ENCODE measurements around the gene TRIM33.
"Not testable (repeated sequence)": the region's sequence is repeated elsewhere in the genome, so short reads cannot be mapped to it uniquely, and the experiment has no call there.

TRIM33 gene

DNA sequence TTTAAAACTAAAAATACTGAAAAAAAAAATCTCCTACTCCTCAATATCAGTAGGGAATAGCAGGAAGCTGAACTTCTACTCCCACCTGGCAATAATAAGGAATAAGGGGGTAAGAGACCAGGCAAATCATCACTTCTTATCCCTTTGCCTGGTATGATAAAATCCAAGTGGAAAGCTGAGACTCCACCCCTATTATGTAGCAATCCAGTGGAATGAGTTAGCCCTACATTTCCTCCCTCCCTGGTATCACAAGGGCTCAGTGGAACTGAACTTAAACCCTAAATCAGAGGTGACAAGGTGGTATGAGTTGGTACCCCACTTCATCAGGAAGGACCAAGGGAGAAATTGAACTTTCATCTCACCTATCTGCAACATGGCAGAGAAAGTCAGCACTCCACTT is 25.7 kb downstream of the TRIM33 start:
- Histone ChIP-seq H3K4me1 (no peaks in the 10 kb centered on the region), H3K4me3 (ENCODE audit: low read depth, low read length) (no peak overlapping the region), H3K9me3 (no peaks in the 10 kb centered on the region), H3K27me3 (no peaks in the 10 kb centered on the region), H3K36me3 (no peaks in the 10 kb centered on the region)
- DNase-seq: no peak
- TF ChIP-seq, protein P1, sequence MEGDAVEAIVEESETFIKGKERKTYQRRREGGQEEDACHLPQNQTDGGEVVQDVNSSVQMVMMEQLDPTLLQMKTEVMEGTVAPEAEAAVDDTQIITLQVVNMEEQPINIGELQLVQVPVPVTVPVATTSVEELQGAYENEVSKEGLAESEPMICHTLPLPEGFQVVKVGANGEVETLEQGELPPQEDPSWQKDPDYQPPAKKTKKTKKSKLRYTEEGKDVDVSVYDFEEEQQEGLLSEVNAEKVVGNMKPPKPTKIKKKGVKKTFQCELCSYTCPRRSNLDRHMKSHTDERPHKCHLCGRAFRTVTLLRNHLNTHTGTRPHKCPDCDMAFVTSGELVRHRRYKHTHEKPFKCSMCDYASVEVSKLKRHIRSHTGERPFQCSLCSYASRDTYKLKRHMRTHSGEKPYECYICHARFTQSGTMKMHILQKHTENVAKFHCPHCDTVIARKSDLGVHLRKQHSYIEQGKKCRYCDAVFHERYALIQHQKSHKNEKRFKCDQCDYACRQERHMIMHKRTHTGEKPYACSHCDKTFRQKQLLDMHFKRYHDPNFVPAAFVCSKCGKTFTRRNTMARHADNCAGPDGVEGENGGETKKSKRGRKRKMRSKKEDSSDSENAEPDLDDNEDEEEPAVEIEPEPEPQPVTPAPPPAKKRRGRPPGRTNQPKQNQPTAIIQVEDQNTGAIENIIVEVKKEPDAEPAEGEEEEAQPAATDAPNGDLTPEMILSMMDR (IDR thresholded peaks at IDR 0.05; ENCODE audit: low read depth, low read length): no peak

GRCh38 chr1:114482585-114482984 is 28.4 kb downstream of the TRIM33 start:
- Histone ChIP-seq H3K36me3 (no peaks in the 10 kb centered on the region), H3K4me3 (ENCODE audit: low read depth, low read length) (no peak overlapping the region), H3K9me3 (no peaks in the 10 kb centered on the region; the same call in 1 of the 2 replicates), H3K4me1 (no peaks in the 10 kb centered on the region), H3K27me3 (no peaks in the 10 kb centered on the region)
- no peak for DNase-seq
- TF ChIP-seq, protein P1 (IDR thresholded peaks at IDR 0.05; ENCODE audit: low read depth, low read length): no peak

DNA sequence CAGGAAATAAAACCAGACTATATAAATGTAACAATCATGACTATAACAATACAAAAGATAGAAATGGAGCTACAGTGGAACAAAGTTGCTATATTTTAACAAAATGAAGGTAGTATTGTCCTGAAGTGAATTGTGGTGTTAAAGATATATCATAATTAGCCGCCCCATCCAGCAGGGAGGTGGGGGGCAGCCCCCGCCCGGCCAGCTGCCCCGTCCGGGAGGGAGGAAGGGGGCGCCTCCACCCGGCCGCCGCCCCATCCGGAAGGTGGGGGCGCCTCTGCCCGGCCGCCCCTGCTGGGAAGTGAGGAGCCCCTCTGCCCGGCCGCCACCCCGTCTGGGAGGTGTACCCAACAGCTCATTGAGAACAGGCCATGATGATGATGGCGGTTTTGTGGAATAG is 31.4 kb downstream of the TRIM33 start:
- not testable (repeated sequence) for H3K9me3 ChIP-seq; H3K4me3 ChIP-seq (ENCODE audit: low read depth, low read length)

DNA sequence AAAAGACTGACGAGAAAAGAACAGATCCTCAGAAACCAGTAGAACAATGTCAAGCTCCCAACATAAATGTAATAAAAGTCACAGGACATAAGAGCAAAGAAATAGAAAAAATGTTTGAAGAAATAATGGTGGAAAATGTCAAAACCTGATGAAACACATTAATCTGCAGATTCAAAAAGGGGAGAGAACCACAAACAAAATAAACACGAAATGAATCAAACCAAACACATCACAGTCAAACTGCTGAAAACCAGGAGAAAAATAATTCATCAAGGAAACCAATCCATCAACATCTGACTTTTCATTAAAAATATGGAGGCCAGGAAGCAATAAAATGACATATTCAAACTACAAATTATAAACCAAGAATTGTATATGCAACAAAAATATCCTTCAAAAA is 31.9 kb downstream of the TRIM33 start:
- H3K4me3 ChIP-seq (ENCODE audit: low read depth, low read length): no peak overlapping the region
- no peaks in the 10 kb centered on the region for H3K27me3 ChIP-seq
- H3K9me3 ChIP-seq: no peaks in the 10 kb centered on the region; the same call in 1 of the 2 replicates
- TF ChIP-seq, protein P1 (IDR thresholded peaks at IDR 0.05; ENCODE audit: low read depth, low read length): no peak
- no peaks in the 10 kb centered on the region for H3K36me3 ChIP-seq
- DNase-seq: no peak
- H3K4me1 ChIP-seq: no peaks in the 10 kb centered on the region

More for the DNA sequence above, 31.4 kb downstream of the TRIM33 start:
- not testable (repeated sequence) for H3K4me1 ChIP-seq, DNase-seq, H3K36me3 ChIP-seq, H3K27me3 ChIP-seq

DNA sequence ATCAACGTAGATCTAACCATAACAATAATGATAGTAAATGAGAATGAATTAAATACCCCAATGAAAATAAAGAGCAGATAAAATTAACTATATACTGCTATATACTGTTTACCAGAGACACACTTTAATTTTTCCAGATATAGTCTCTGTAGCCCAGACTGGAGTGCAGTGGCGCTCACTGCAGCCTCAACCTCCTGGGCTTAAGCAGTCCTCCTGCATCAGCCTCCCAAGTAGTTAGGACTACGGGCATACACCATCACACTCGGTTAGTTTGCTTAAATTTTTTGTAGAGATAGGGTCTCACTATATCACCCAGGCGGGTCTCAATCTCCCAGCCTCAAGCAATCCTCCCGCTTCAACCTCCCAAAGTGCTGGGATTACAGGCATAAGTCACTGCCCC is 37.2 kb downstream of the TRIM33 start:
- TF ChIP-seq, protein P1 (IDR thresholded peaks at IDR 0.05; ENCODE audit: low read depth, low read length): no peak
- Histone ChIP-seq H3K4me1 (no peaks in the 10 kb centered on the region), H3K4me3 (ENCODE audit: low read depth, low read length) (no peak overlapping the region), H3K9me3 (no peaks in the 10 kb centered on the region; the same call in 1 of the 2 replicates), H3K36me3 (no peaks in the 10 kb centered on the region), H3K27me3 (no peaks in the 10 kb centered on the region)
- DNase-seq: no peak

- H3K9me3 ChIP-seq: no peaks in the 10 kb centered on the region
- no peak overlapping the region for H3K4me3 ChIP-seq (ENCODE audit: low read depth, low read length)
- TF ChIP-seq, protein P1 (IDR thresholded peaks at IDR 0.05; ENCODE audit: low read depth, low read length): no peak
- DNase-seq: no peak
- no peaks in the 10 kb centered on the region for H3K4me1 ChIP-seq
- no peaks in the 10 kb centered on the region for H3K27me3 ChIP-seq
- no peaks in the 10 kb centered on the region for H3K36me3 ChIP-seq
Measured at GRCh38 chr1:114472408-114472807, 38.6 kb downstream of the TRIM33 start.

DNA sequence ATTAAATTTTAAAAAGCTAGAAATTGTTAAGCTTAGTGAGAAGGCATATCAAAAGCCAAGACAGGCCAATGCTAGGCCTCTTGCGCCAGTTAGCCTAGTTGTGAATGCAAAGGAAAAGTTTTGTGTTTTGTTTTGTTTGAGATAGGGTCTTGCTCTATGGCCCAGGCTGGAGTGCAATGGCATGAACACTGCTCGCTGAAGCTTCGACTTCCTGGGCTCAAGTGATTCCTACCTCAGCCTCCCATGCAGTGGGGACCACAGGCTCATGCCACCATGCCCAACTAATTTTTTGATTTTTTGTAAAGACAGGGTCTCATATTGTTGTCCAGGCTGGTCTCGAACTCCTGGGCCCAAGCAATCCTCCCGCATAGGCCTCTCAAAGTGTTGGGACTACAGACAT is 40.3 kb downstream of the TRIM33 start:
- Histone ChIP-seq H3K4me1 (no peaks in the 10 kb centered on the region), H3K4me3 (ENCODE audit: low read depth, low read length) (no peak overlapping the region), H3K36me3 (no peaks in the 10 kb centered on the region), H3K9me3 (no peaks in the 10 kb centered on the region), H3K27me3 (no peaks in the 10 kb centered on the region)
- no peak for DNase-seq
- TF ChIP-seq, protein P1 (IDR thresholded peaks at IDR 0.05; ENCODE audit: low read depth, low read length): no peak

Data from BE2C (cell line).